NT2/D1 (cell line): Measurements from ENCODE around the gene LRIG1.

Experiments used
- DNase-seq: peaks from one replicate; pipeline ENCODE4 v3.0.0-alpha.2; 2011; ENCODE audit warnings: low read depth, low spot score
- H3K27me3 ChIP-seq: 2 replicates; pipeline ENCODE4 v1.6.0; 2011; ENCODE audit warnings: mild to moderate bottlenecking; ENCODE audit not compliant: insufficient read length, insufficient read depth
- H3K36me3 ChIP-seq: 2 replicates; pipeline ENCODE4 v1.6.1; 2011; ENCODE audit warnings: mild to moderate bottlenecking, low read length, mixed read lengths; ENCODE audit not compliant: insufficient read depth, insufficient read length
- H3K4me1 ChIP-seq: 2 replicates; pipeline ENCODE4 v1.5.1; 2011; ENCODE audit not compliant: insufficient read depth, insufficient read length
- H3K4me3 ChIP-seq: 2 replicates; pipeline ENCODE4 v1.5.1; 2011; ENCODE audit warnings: low read depth; ENCODE audit not compliant: insufficient read length
- H3K9ac ChIP-seq: 2 replicates; pipeline ENCODE4 v1.6.0; 2011; ENCODE audit warnings: low read depth; ENCODE audit not compliant: insufficient read length
- H3K9me3 ChIP-seq: 2 replicates; pipeline ENCODE4 v1.5.1; 2011; ENCODE audit warnings: mild to moderate bottlenecking, low read length; ENCODE audit not compliant: insufficient read depth
- SUZ12 ChIP-seq: IDR thresholded peaks from 2 replicates; pipeline ENCODE4 v1.6.1; 2011; ENCODE audit not compliant: insufficient read length, insufficient read depth; ENCODE audit errors: extremely low read depth
- YY1 ChIP-seq: IDR thresholded peaks from 2 replicates; pipeline ENCODE4 v1.6.1; 2011; ENCODE audit not compliant: insufficient read length, insufficient read depth
- ZNF274 ChIP-seq: IDR thresholded peaks from 2 replicates; pipeline ENCODE4 v1.6.1; 2011; ENCODE audit warnings: mild to moderate bottlenecking, low read depth, low read length

The LRIG1 gene

DNA sequence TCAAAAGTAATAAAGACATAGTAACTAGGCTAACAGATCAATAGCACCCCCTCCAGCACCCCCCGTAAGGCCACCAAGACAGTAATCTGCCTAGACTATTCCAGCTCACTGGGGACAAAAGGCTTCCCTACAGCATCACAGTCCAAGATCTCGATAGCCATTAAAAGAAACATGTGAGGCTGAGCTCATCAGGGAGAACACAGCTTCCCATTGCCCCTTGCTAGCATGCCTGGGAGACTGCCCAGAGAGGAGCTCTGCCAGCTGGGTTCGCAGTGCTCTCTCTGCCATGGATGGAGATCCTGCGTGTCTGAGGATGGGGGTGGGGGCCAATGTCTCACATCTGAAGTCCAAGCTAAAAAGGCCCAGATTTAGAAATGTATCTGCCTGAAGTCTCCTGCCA is 17.8 kb downstream of the LRIG1 start:
- no peaks in the 10 kb centered on the region for H3K36me3 ChIP-seq
- H3K9me3 ChIP-seq = no peaks in the 10 kb centered on the region
- peaks cover 5% of the 10 kb centered on the region for H3K4me1 ChIP-seq
- DNase-seq = no peak
- TF ChIP-seq SUZ12 (no peak), YY1 (no peak), ZNF274 (no peak)
- H3K27me3 ChIP-seq = no peaks in the 10 kb centered on the region
- H3K9ac ChIP-seq = no peak overlapping the region
- H3K4me3 ChIP-seq = no peak overlapping the region

DNA sequence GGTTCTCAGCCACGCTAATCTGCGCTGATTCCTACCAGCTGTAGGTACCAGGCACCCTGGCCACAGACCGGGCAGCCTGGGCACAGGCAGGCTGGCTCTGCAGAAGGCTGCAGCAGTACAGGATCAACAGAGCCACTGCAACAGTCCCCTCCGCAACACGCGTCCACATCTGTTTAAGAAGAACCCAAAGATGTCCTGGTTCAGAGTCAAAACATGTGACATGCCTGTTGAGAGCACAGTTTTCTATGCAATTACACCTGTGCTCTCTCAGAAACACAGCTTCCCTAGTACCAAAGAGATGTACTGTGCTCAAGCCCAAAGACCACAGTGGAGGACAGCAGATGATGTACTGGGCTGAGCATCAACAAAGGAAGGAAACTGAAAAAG is 18.8 kb downstream of the LRIG1 start:
- peaks cover 5% of the 10 kb centered on the region for H3K4me1 ChIP-seq
- no peak overlapping the region for H3K9ac ChIP-seq
- H3K4me3 ChIP-seq = no peak overlapping the region
- no peak for DNase-seq
- TF ChIP-seq SUZ12 (no peak), YY1 (no peak), ZNF274 (no peak)
- no peaks in the 10 kb centered on the region for H3K9me3 ChIP-seq
- no peaks in the 10 kb centered on the region for H3K27me3 ChIP-seq
- no peaks in the 10 kb centered on the region for H3K36me3 ChIP-seq

DNA sequence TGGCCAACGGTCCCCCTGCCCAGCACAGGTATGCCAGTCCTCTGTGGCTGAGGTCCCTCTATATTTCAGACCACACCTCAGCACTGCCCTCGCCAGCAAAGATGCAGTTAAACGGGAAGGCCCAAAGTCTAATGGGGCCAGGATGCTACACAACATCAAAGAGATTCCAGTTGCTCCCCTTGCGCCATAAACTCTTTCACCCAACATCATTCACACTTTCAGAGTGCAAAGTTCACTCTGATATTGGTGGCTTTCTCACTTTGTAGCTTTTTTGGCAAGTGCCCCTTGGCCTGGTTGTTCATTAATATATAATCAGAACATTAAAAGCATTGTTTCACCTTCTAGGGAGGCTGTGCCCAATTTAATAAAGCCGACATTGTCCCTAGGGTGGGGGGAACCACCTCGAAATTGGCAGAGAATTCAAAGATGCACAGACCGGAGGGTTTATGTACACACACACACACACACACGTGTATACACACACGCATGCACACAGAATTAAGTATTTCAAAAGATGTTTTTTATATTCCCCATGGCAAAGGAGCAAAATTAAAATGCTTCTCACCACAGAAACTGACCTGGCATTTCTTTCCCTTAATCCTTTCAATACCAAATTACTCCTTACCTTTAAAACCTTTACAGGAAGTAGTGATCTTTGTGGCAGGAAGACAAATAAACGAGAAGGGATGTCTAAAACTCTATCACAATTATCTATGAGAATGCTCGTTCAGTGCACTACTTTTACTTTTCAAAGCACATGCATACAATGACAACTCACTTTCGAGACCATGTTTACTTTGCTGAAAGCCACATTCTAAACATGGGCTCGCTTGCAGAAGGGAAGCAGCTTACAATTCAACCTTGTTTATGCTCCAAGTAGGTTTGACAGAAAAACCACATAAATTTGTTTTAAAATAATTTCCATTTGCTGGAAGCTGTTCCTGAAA is 19.5 kb downstream of the LRIG1 start:
- no peak overlapping the region for H3K9ac ChIP-seq
- no peak overlapping the region for H3K4me3 ChIP-seq
- no peaks in the 10 kb centered on the region for H3K27me3 ChIP-seq
- H3K9me3 ChIP-seq = no peaks in the 10 kb centered on the region
- H3K4me1 ChIP-seq = peaks cover 5% of the 10 kb centered on the region
- no peak for DNase-seq
- no peaks in the 10 kb centered on the region for H3K36me3 ChIP-seq
- TF ChIP-seq SUZ12 = no peak
- no peak for TF ChIP-seq YY1
- TF ChIP-seq ZNF274 = no peak

DNA sequence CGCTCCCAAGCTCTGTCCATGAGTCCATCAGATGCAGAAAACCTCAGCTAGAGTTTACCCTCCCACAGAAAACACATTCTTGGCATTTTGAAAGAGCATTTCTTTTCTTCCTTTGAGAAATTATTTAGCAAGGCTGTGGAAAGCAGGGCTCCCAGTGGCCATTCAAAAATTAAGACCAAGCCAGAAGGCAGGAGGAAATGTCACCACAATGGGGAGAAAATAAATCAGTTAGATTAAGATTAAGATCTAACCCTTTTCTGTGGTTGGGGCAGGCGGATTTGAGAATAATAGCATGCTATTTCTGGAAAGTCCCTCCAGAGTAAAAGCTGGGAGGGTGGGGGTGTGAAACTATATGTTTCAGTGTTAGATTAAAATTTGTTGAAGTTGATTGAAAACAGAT is 20.2 kb downstream of the LRIG1 start:
- Histone ChIP-seq H3K4me3 (no peak overlapping the region), H3K4me1 (peaks cover 5% of the 10 kb centered on the region), H3K36me3 (no peaks in the 10 kb centered on the region), H3K9me3 (no peaks in the 10 kb centered on the region), H3K27me3 (no peaks in the 10 kb centered on the region), H3K9ac (no peak overlapping the region)
- no peak for DNase-seq
- no peak for TF ChIP-seq SUZ12
- TF ChIP-seq YY1 = no peak
- no peak for TF ChIP-seq ZNF274

DNA sequence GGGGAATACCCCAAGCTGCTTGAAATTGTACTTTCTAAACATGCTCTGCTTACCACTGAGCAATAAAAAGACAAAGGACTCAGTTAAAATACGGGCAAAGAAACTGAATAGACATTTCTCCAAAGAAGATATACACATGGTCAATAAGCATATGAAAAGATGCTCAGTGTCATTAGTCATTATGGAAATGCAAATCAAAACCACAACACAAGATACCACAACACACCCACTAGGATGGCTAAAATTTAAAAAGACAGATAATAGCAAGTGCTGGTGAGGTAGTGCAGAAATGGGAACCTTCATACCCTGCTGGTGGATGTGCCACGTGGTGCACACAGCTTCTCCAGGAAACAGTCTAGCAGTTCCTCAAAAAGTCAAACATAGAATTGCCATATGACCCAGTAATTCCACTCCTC is 21.3 kb downstream of the LRIG1 start:
- H3K9ac ChIP-seq = no peak overlapping the region
- no peaks in the 10 kb centered on the region for H3K36me3 ChIP-seq
- H3K9me3 ChIP-seq = no peaks in the 10 kb centered on the region
- TF ChIP-seq YY1 = no peak
- TF ChIP-seq ZNF274 = no peak
- TF ChIP-seq SUZ12 = no peak
- no peak for DNase-seq
- H3K4me1 ChIP-seq = peaks cover 3% of the 10 kb centered on the region
- H3K27me3 ChIP-seq = no peaks in the 10 kb centered on the region
- H3K4me3 ChIP-seq = no peak overlapping the region

DNA sequence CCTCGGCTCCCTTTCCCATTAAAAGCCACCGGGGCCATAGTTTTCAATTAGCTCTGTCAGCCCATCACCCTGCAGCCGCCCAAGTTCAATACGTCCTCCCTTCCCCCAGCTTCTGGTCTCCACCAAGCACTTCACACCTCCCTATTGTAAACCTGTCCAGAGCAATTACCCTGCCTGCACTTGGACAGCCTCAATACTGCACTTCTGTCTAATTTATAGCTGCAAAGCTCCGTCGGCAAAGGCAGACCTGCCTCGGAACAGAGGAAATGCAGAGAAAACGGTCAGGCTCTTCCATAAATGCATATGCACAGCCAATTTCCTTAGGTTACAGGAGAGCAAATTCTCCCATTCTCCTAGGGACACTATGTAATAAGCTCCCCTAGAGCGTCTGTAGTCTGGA is 21.9 kb downstream of the LRIG1 start:
- DNase-seq = no peak
- H3K4me3 ChIP-seq = no peak overlapping the region
- no peak overlapping the region for H3K9ac ChIP-seq
- TF ChIP-seq ZNF274 (no peak), YY1 (no peak), SUZ12 (no peak)
- no peaks in the 10 kb centered on the region for H3K36me3 ChIP-seq
- no peaks in the 10 kb centered on the region for H3K9me3 ChIP-seq
- H3K4me1 ChIP-seq = peaks cover 3% of the 10 kb centered on the region
- H3K27me3 ChIP-seq = no peaks in the 10 kb centered on the region

DNA sequence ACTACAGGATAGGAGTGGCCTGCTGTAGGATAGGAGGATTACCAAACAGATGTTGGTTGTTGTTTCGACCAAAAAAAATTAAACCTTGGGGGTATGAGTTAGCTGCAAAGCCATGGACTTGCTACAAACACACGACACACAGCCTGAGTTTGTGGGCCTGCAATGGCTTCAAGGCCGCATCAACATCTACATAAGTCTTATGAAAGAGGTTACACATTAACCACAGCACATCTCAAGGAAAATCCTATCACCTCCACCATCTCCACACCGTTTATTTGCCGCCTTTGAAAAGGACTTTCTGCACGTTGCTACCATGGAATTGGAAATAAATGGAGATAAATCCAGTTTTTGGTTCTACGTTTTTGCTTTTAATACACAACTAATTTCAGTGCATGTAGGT is 23.0 kb downstream of the LRIG1 start:
- H3K27me3 ChIP-seq = no peaks in the 10 kb centered on the region
- H3K36me3 ChIP-seq = no peaks in the 10 kb centered on the region
- peaks cover 5% of the 10 kb centered on the region for H3K4me1 ChIP-seq
- no peak overlapping the region for H3K4me3 ChIP-seq
- H3K9me3 ChIP-seq = no peaks in the 10 kb centered on the region
- no peak overlapping the region for H3K9ac ChIP-seq
- DNase-seq = no peak
- TF ChIP-seq ZNF274 = no peak
